ENCODE measurements around the gene HSPB7.
"Not testable (repeated sequence)": the region's sequence is repeated elsewhere in the genome, so short reads cannot be mapped to it uniquely, and the experiment has no call there.

HSPB7 gene

GRCh38 chr1:16007671-16008341, 10.0 kb downstream of the HSPB7 start:
- FAIRE-seq (no peak), DNase-seq (ENCODE audit: insufficient read length, low spot score) (no peak)
- TF ChIP-seq, protein P1, sequence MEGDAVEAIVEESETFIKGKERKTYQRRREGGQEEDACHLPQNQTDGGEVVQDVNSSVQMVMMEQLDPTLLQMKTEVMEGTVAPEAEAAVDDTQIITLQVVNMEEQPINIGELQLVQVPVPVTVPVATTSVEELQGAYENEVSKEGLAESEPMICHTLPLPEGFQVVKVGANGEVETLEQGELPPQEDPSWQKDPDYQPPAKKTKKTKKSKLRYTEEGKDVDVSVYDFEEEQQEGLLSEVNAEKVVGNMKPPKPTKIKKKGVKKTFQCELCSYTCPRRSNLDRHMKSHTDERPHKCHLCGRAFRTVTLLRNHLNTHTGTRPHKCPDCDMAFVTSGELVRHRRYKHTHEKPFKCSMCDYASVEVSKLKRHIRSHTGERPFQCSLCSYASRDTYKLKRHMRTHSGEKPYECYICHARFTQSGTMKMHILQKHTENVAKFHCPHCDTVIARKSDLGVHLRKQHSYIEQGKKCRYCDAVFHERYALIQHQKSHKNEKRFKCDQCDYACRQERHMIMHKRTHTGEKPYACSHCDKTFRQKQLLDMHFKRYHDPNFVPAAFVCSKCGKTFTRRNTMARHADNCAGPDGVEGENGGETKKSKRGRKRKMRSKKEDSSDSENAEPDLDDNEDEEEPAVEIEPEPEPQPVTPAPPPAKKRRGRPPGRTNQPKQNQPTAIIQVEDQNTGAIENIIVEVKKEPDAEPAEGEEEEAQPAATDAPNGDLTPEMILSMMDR (IDR thresholded peaks at IDR 0.05; ENCODE audit: insufficient read depth, missing control alignments), result no peak

DNA sequence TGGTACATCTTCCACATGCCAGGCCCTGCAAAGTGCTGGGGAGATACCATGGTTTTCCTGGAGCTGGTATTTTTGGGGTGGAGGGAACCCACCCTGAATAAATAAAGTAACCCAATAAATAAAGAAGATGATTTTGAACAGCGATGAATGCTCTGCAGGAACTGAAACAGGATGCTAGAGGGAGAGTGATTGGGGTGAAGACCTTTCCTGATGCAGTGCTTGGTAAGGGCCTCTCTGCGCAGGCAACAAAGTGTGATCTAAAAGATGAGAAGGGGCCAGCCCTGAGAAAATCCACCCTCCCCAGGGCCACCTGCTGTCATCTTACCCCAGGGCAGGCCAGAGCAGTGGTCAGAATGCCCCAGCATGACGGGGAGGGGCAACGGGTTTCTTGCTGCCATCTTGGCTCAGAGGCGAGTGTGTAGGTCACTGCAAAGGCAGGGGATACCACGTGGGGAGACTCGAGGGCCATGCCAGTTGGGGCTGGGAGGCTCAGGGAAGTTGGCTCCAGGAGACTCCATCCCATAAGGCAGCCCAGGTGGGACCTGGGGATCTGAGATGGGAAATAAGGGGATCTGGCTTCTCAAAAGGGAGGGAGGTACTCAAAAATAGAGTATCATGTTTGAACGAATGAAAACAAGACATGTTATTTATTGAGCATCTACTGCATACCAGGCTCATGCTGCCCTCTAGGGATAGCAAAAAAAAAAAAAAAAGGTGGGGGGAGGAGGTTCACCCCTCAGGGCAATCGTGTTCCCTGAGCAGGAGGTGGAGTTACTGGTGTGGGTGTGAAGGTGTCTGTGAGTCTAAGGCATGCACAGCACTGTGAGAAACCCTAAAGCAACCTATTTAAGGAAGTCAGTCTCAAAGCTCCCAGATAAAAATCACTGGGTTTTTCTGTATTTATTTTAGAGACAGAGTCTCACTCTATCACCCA, 11.0 kb downstream of the HSPB7 start:
- DNase-seq (ENCODE audit: insufficient read length, low spot score) (no peak), FAIRE-seq (no peak)
- TF ChIP-seq, protein P1 (IDR thresholded peaks at IDR 0.05; ENCODE audit: insufficient read depth, missing control alignments), result no peak

- FAIRE-seq, result no peak
- no peak for DNase-seq (ENCODE audit: insufficient read length, low spot score)
- TF ChIP-seq, protein P1 (IDR thresholded peaks at IDR 0.05; ENCODE audit: insufficient read depth, missing control alignments), result no peak
These were observed 11.8 kb downstream of the HSPB7 start for GRCh38 chr1:16006010-16006409.

DNA sequence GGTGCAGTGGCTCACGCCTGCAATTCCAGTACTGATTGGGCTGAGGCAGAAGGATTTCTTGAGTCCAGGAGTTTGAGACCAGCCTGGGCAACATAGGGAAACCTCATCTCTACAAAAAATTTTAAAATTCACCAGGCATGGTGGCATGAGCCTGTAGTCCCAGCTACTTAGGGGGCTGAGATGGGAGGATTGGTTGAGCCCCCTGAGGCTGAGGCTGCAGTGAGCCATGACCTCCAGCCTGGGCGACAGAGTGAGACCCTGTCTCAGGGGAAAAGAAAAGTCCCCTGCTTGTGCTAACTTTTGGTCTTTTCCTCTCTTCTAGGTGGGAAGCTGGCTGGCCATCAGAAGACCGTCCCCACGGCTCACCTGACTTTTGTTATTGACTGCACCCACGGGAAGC, 12.2 kb downstream of the HSPB7 start:
- no peak for FAIRE-seq

DNA sequence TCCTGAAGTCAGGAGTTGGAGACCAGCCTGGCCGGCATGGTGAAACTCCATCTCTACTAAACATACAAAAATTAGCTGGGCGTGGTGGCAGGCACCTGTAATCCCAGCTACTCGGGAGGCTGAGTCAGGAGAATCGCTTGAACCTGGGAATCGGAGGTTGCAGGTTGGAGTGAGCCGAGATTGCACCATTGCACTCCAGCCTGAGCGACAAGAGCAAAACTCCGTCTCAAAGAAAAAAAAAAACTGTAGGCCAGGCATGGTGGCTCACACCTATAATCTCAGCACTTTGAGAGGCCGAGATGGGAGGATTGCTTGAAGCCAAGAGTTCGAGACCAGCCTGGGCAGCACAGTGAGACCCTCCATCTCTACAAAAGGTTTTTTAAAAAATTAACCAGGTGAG, 16.6 kb downstream of the HSPB7 start:
- not testable (repeated sequence) for DNase-seq (ENCODE audit: insufficient read length, low spot score); FAIRE-seq

More for the DNA sequence above, 12.2 kb downstream of the HSPB7 start:
- TF ChIP-seq, protein P1 (IDR thresholded peaks at IDR 0.05; ENCODE audit: insufficient read depth, missing control alignments), result no peak
- DNase-seq (ENCODE audit: insufficient read length, low spot score), result no peak

DNA sequence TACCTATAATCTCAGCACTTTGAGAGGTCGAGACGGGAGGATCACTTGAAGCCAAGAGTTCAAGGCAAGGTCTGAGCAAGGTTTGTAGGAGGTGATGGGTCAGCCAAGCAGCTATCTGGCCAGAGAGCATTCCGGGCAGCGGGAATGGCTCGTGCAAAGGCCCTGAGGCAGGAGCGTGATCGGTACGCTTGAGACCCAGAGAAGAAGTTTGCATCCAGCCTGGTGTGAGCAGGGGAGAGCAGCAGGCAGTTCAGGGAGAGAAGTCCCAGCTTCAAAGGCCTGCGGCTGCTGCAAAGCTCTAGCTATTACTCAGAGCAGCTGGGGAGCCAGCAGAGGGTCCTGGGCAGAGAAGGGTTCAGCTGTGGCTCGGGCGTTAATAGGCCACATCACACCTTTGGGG, 18.9 kb downstream of the HSPB7 start:
- TF ChIP-seq, protein P1 (IDR thresholded peaks at IDR 0.05; ENCODE audit: insufficient read depth, missing control alignments), result no peak
- FAIRE-seq, result no peak

DNA sequence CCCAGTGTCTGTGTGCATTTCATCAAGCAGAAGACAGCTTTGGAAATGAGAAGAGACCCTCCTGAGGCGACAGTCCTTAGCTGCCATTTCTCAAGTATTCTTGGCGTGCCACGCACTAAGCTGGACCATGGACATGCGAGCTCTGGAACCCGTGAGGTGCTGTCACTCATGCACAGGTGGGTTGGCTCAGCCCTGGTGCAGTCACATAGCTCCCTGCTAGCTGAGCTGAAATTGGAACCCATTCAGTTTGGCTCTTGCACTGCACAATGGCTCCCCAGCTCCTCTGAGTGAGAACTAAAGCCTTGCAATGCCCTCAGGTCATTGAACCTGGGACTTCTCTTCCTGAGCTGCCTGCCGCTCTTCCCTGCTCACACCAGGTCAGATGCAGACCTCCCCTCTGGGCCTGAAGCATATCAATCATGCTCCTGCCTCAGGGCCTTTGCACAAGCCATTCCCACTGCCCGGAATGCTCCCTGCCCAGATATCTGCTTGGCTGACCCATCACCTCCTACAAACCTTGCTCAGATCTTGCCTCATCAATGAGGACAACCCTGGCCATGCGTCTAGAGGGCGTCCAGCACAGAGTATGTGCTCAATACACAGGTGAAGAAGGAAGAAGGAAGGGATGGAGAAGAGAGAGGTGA, 20.1 kb downstream of the HSPB7 start:
- FAIRE-seq, result no peak
- TF ChIP-seq, protein P1 (IDR thresholded peaks at IDR 0.05; ENCODE audit: insufficient read depth, missing control alignments), result no peak

More for the DNA sequence above, 18.9 kb downstream of the HSPB7 start:
- no peak for DNase-seq (ENCODE audit: insufficient read length, low spot score)

More for the DNA sequence above, 20.1 kb downstream of the HSPB7 start:
- no peak for DNase-seq (ENCODE audit: insufficient read length, low spot score)

Measured in D721Med (cell line).